Measurements from ENCODE around the gene NEDD4L. TPM values are rescaled to one million over a fixed set of nuclear protein-coding genes. Genes with fewer than 3 reads are reported as not detected.
"Not testable (repeated sequence)": the region's sequence is repeated elsewhere in the genome, so short reads cannot be mapped to it uniquely, and the experiment has no call there.

Gene NEDD4L
- total RNA-seq, 1 donor from 2014 or later = 3.8 TPM

- Mint-ChIP-seq H3K4me3 (no peak overlapping the region), H3K27me3 (ENCODE audit: insufficient read depth) (peaks cover 7% of the 10 kb centered on the region), H3K27ac (no peak overlapping the region), H3K36me3 (ENCODE audit: low read depth) (no peaks in the 10 kb centered on the region), H3K4me1 (ENCODE audit: low read depth) (peaks cover 12% of the 10 kb centered on the region), H3K9me3 (no peaks in the 10 kb centered on the region)
- intact Hi-C loops (cut with micrococcal nuclease) = no loop called here
- DNase-seq (ENCODE audit: low spot score) = no peak
Observed at GRCh38 chr18:58268849-58269248, 224.8 kb downstream of the NEDD4L start.

DNA sequence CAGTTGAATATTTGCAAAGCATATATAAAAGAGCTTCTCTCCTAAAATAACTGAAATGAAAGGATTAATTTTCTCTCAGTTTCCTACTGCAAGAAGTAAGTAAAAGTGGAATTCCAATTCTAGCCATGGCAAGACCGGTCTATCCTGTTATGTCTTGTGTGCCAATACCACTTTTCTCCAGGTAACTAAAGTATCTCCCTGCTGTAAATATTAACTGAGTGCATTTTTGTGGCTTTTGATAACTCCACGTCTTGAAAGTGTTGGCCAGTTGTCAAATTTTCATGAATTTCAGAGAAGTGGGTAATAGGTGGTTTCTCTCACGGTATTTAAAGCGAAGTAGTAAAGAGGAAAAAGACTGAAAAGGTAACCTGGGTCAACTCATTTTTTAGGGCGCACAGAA, 225.9 kb downstream of the NEDD4L start:
- Mint-ChIP-seq H3K36me3 (ENCODE audit: low read depth) (no peaks in the 10 kb centered on the region), H3K9me3 (no peaks in the 10 kb centered on the region), H3K4me3 (no peak overlapping the region), H3K27me3 (ENCODE audit: insufficient read depth) (peaks cover 7% of the 10 kb centered on the region), H3K27ac (no peak overlapping the region), H3K4me1 (ENCODE audit: low read depth) (peaks cover 12% of the 10 kb centered on the region)
- intact Hi-C loops (cut with micrococcal nuclease) = no loop called here
- DNase-seq (ENCODE audit: low spot score) = no peak

GRCh38 chr18:58270396-58270795, 226.4 kb downstream of the NEDD4L start:
- Mint-ChIP-seq H3K4me3 (no peak overlapping the region), H3K4me1 (ENCODE audit: low read depth) (peaks cover 12% of the 10 kb centered on the region)
- intact Hi-C loops (cut with micrococcal nuclease) = no loop called here

GRCh38 chr18:58271770-58272169, 227.7 kb downstream of the NEDD4L start:
- Mint-ChIP-seq H3K36me3 (ENCODE audit: low read depth) (no peaks in the 10 kb centered on the region), H3K4me1 (ENCODE audit: low read depth) (peaks cover 12% of the 10 kb centered on the region), H3K4me3 (no peak overlapping the region), H3K27me3 (ENCODE audit: insufficient read depth) (peaks cover 7% of the 10 kb centered on the region), H3K9me3 (no peaks in the 10 kb centered on the region), H3K27ac (no peak overlapping the region)
- no peak for DNase-seq (ENCODE audit: low spot score)
- intact Hi-C loops (cut with micrococcal nuclease) = no loop called here

More at GRCh38 chr18:58270396-58270795, 226.4 kb downstream of the NEDD4L start:
- Mint-ChIP-seq H3K9me3 (no peaks in the 10 kb centered on the region), H3K36me3 (ENCODE audit: low read depth) (no peaks in the 10 kb centered on the region), H3K27ac (no peak overlapping the region), H3K27me3 (ENCODE audit: insufficient read depth) (peaks cover 7% of the 10 kb centered on the region)
- DNase-seq (ENCODE audit: low spot score) = no peak

GRCh38 chr18:58272209-58272608, 228.2 kb downstream of the NEDD4L start:
- Mint-ChIP-seq H3K27me3 (ENCODE audit: insufficient read depth) (peaks cover 7% of the 10 kb centered on the region), H3K27ac (no peak overlapping the region), H3K36me3 (ENCODE audit: low read depth) (no peaks in the 10 kb centered on the region), H3K4me1 (ENCODE audit: low read depth) (peaks cover 12% of the 10 kb centered on the region), H3K9me3 (no peaks in the 10 kb centered on the region), H3K4me3 (no peak overlapping the region)
- intact Hi-C loops (cut with micrococcal nuclease) = no loop called here
- DNase-seq (ENCODE audit: low spot score) = no peak

GRCh38 chr18:58272779-58273435, 228.9 kb downstream of the NEDD4L start:
- no peak for DNase-seq (ENCODE audit: low spot score)
- H3K27me3 Mint-ChIP-seq (ENCODE audit: insufficient read depth) = peaks cover 7% of the 10 kb centered on the region
- no peaks in the 10 kb centered on the region for H3K36me3 Mint-ChIP-seq (ENCODE audit: low read depth)
- peaks cover 12% of the 10 kb centered on the region for H3K4me1 Mint-ChIP-seq (ENCODE audit: low read depth)
- H3K4me3 Mint-ChIP-seq = no peak overlapping the region
- intact Hi-C loops (cut with micrococcal nuclease) = no loop called here
- no peaks in the 10 kb centered on the region for H3K9me3 Mint-ChIP-seq
- no peak overlapping the region for H3K27ac Mint-ChIP-seq

- Mint-ChIP-seq H3K36me3 (ENCODE audit: low read depth) (no peaks in the 10 kb centered on the region), H3K4me1 (ENCODE audit: low read depth) (peaks cover 12% of the 10 kb centered on the region), H3K4me3 (no peak overlapping the region), H3K27ac (no peak overlapping the region), H3K9me3 (no peaks in the 10 kb centered on the region), H3K27me3 (ENCODE audit: insufficient read depth) (peaks cover 7% of the 10 kb centered on the region)
- no peak for DNase-seq (ENCODE audit: low spot score)
- intact Hi-C loops (cut with micrococcal nuclease) = no loop called here
Observed at GRCh38 chr18:58275176-58275575, 231.2 kb downstream of the NEDD4L start.

DNA sequence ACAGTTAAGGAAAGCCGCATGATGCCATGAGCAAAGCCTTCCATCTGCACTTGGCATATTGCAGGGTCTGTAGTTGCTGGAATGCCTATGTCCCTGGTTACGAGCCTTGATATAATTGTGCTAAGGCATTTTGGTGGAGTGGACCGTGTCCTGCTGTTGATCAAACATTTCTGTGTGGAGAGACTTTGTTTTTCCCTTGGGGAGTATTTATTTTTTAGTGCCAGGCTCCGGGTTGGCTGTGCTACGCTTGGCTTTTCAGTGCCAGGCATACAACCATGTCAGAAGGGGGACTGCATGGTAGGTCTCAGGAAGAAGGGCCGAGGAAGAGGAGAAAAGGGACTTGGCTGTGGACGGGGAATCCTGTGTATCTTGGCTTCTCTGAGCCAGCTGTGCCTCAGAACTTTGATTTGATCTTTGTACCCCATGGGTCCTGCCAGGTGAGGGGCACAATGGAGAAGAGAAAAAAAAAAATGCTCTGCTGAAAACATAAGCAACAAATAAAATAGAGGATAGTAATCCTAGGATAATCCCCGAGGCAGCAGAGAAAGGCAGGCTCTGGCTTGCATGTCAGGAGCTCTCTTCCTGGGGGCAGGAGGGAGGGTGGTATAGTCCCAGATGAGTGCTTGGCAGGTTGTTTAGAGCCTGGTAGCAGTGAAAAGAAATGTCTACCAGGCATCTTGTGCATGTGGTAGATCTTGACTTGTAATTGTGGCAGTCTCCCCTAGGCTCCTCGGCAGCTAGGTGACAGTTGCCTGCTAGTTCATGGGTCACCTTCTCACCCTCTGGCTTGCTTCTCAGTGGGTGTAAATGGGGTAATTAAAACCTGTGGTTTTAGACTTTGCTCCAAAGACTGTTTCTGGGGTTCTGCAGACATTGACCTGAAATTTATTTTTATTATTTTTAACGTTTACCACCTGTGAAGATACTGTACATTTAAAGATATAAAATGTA, 233.0 kb downstream of the NEDD4L start:
- Mint-ChIP-seq H3K4me3 (no peak overlapping the region), H3K27me3 (ENCODE audit: insufficient read depth) (peaks cover 2% of the 10 kb centered on the region), H3K36me3 (ENCODE audit: low read depth) (no peaks in the 10 kb centered on the region), H3K9me3 (no peaks in the 10 kb centered on the region), H3K4me1 (ENCODE audit: low read depth) (peaks cover 12% of the 10 kb centered on the region), H3K27ac (no peak overlapping the region)
- intact Hi-C loops (cut with micrococcal nuclease) = no loop called here
- no peak for DNase-seq (ENCODE audit: low spot score)

DNA sequence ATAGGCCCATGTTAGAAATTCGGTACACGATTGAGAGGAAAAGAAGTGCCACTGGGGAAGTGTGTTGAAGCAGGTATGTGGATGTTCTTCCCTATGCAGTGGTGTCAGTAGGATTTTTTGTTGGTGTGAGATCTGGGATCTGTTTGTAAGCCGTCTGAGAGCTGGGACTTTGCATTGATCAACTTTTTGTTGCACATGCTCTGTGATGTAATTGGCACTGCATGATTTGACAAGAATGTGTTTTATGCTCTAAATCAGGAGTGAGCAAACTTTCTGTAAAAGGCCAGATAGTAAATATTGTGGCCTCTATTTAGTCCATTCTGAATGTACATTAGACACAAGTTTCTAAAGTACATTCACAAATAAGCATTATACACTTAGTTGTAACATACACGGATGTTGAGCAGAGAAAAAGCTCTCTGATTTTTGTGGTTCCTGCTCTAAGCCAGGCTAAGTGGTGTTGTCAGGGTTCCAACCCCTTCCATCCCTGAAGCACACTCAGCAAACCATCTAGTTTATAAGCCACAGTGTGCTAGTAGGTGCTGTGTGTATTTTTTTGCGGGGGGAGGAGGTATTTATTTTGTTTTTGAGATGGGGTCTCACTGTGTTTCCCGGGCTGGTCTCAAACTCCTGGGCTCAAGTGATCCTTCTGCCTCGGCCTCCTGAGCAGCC, 235.6 kb downstream of the NEDD4L start:
- H3K4me3 Mint-ChIP-seq = no peak overlapping the region
- H3K9me3 Mint-ChIP-seq = no peaks in the 10 kb centered on the region
- intact Hi-C loops (cut with micrococcal nuclease) = no loop called here
- H3K27me3 Mint-ChIP-seq (ENCODE audit: insufficient read depth) = peaks cover 4% of the 10 kb centered on the region
- H3K27ac Mint-ChIP-seq = no peak overlapping the region
- no peaks in the 10 kb centered on the region for H3K4me1 Mint-ChIP-seq (ENCODE audit: low read depth)
- no peak for DNase-seq (ENCODE audit: low spot score)
- H3K36me3 Mint-ChIP-seq (ENCODE audit: low read depth) = no peaks in the 10 kb centered on the region

DNA sequence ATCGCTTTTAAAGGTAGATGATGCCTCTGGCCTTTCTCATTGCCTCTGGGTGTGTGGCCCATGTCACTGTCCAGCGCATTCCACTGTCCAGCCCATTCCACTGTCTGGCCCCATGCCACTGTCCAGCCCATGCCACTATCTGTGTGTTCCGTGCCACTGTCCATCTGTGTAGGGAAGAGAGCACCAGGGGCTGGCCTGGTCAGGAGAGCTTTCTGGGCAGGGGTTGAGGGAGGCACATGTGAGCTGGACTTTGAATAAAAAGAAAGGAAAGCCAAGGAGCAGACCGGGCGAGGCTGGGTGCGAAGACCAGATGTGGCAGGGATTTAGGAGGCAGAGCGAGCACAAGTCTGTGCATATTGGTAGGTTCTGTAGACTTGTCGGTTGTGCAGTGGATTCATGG, 236.2 kb downstream of the NEDD4L start:
- intact Hi-C loops (cut with micrococcal nuclease) = no loop called here

DNA sequence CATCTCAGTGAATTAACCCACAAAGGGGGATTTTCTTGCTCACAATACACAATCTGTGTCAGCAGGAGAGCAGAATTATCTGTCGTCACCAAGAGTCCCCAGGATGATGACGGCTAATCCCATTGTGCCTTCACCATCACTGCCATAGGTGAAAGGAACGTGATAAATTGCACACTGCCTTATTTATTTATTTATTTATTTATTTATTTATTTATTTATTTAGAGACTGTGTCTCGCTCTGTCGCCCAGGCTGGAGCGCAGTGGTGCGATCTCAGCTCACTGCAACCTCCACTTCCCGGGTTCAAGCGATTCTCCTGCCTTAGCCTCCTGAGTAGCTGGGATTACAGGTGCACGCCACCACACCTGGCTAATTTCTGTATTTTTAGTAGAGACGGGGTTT, 238.8 kb downstream of the NEDD4L start:
- intact Hi-C loops (cut with micrococcal nuclease); H3K36me3 Mint-ChIP-seq (ENCODE audit: low read depth); H3K4me1 Mint-ChIP-seq (ENCODE audit: low read depth); H3K27ac Mint-ChIP-seq; H3K4me3 Mint-ChIP-seq; H3K9me3 Mint-ChIP-seq; DNase-seq (ENCODE audit: low spot score); H3K27me3 Mint-ChIP-seq (ENCODE audit: insufficient read depth): not testable (repeated sequence)

More for the DNA sequence above, 236.2 kb downstream of the NEDD4L start:
- H3K4me3 Mint-ChIP-seq = no peak overlapping the region
- peaks cover 4% of the 10 kb centered on the region for H3K27me3 Mint-ChIP-seq (ENCODE audit: insufficient read depth)
- no peak for DNase-seq (ENCODE audit: low spot score)
- H3K27ac Mint-ChIP-seq = no peak overlapping the region
- no peaks in the 10 kb centered on the region for H3K9me3 Mint-ChIP-seq
- H3K36me3 Mint-ChIP-seq (ENCODE audit: low read depth) = no peaks in the 10 kb centered on the region
- H3K4me1 Mint-ChIP-seq (ENCODE audit: low read depth) = no peaks in the 10 kb centered on the region

DNA sequence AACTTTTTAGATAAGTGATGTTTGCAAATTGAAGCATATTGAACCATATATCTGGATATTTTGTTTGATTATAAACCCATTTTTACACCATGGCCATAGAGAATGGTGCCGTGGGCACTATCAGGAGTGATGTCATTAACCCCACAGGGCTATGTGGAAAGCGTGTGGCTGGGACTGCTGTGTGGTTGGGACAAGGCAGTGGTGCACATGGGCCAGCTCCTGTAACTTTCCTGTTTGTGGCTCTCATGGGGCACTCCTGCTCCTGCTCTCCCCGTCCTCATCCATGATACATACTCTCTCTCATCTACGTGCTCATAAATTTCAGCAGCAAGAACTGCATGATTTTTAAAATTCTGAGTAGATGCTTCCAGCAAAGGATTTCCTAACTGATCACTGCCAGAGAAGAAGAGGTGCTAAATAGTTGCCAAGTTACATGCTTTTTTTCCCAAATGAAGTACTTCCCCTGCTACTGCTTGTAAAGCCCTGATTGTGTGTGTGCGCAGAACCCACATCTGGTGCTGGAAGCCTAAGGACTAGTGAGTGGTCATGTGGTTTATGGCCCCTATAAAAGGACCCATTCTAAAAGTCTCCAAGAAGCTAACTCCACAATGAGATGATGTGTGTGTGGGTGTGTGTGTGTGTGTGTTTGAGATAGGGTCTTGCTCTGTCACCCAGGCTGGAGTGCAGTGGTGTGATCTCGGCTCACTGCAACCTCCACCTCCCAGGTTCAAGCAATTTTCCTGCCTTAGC, 240.8 kb downstream of the NEDD4L start:
- H3K4me3 Mint-ChIP-seq = no peak overlapping the region
- H3K4me1 Mint-ChIP-seq (ENCODE audit: low read depth) = no peaks in the 10 kb centered on the region
- peaks cover 8% of the 10 kb centered on the region for H3K27me3 Mint-ChIP-seq (ENCODE audit: insufficient read depth)
- H3K27ac Mint-ChIP-seq = no peak overlapping the region
- no peaks in the 10 kb centered on the region for H3K36me3 Mint-ChIP-seq (ENCODE audit: low read depth)
- no peak for DNase-seq (ENCODE audit: low spot score)
- intact Hi-C loops (cut with micrococcal nuclease) = no loop called here
- H3K9me3 Mint-ChIP-seq = no peaks in the 10 kb centered on the region
